NCI-H226 (cell line): Measurements from ENCODE around the gene LRRC8E.
A peak's percentile ranks its signal among the peaks of the same experiment; 100 is the strongest.

Experiments used
- DNase-seq: peaks from one replicate; pipeline ENCODE4 v3.0.0-alpha.2; 2015

LRRC8E gene

GRCh38 chr19:7888145-7888825 is at the start of gene LRRC8E:
TSS of gene LRRC8E (plus strand) at chr19:7888510. CDS start at chr19:7895604, 7,094 bp downstream.
- DNase-seq, result peak; percentile 73

- no peak for DNase-seq
Measured at GRCh38 chr19:7839476-7839875, 48.8 kb upstream of the LRRC8E start.

GRCh38 chr19:7840629-7841028 is 47.7 kb upstream of the LRRC8E start:
- no peak for DNase-seq

GRCh38 chr19:7841751-7842660 is 46.3 kb upstream of the LRRC8E start:
- no peak for DNase-seq

GRCh38 chr19:7842661-7843294 is 45.5 kb upstream of the LRRC8E start:
- no peak for DNase-seq

- no peak for DNase-seq
Measured at GRCh38 chr19:7843521-7843920, 44.8 kb upstream of the LRRC8E start.

GRCh38 chr19:7844405-7844804 is 43.9 kb upstream of the LRRC8E start:
- DNase-seq, result no peak

GRCh38 chr19:7844951-7845350 is 43.4 kb upstream of the LRRC8E start:
- DNase-seq, result no peak

GRCh38 chr19:7845390-7846154 is 42.7 kb upstream of the LRRC8E start:
- DNase-seq, result no peak

- DNase-seq, result no peak
Measured at GRCh38 chr19:7846155-7846646, 42.1 kb upstream of the LRRC8E start.

GRCh38 chr19:7847664-7848063 is 40.6 kb upstream of the LRRC8E start:
- DNase-seq, result no peak

- no peak for DNase-seq
Measured at GRCh38 chr19:7848779-7849457, 39.4 kb upstream of the LRRC8E start.

GRCh38 chr19:7849631-7849999 is 38.7 kb upstream of the LRRC8E start:
- DNase-seq, result no peak

GRCh38 chr19:7850000-7850813 is 38.1 kb upstream of the LRRC8E start:
- peak; percentile 28 for DNase-seq

GRCh38 chr19:7850945-7851622 is 37.2 kb upstream of the LRRC8E start:
- DNase-seq, result no peak

GRCh38 chr19:7851623-7852500 is 36.4 kb upstream of the LRRC8E start:
- DNase-seq, result no peak

GRCh38 chr19:7852851-7853769 is 35.2 kb upstream of the LRRC8E start:
- peak; percentile 24 for DNase-seq

- DNase-seq, result no peak
Measured at GRCh38 chr19:7853770-7854128, 34.6 kb upstream of the LRRC8E start.
